ENCODE measurements around the gene MAEA. TPM values are rescaled to one million over a fixed set of nuclear protein-coding genes. Genes with fewer than 3 reads are reported as not detected.

MAEA gene
- total RNA-seq, 2 experiments from 2014 or later: 61.5 to 63.2 TPM

DNA sequence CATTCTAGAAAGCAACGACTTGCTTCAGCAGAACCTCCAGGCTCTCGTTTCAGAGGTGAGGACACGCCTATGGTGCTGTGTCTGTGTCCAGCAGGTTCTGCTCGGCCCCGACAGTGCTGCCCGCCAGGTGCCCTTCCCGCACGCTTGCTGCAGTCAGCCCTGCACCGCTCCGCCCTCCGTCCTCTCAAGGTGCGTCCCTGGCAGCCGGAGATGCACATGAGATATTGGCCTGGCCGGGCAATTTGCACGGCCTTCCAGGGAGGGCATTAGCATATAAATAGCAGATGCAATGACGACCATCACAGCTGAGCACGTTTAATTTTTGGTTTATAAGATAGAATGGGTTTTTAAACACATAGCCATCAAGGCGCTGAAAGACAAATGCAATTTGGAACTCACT, 71.7 kb downstream of the MAEA start:
- ChIA-PET CTCF (no interaction called here), POLR2A (no interaction called here)
- ATAC-seq (ENCODE audit: poor library complexity) (no peak), DNase-seq (no peak)
- no peak overlapping the region for H3K4me3 ChIP-seq (ENCODE audit: low read length)
- peaks cover 27% of the 10 kb centered on the region for H3K36me3 ChIP-seq (ENCODE audit: insufficient read depth, low read length)
- H3K9me3 ChIP-seq (ENCODE audit: control insufficient read depth in 1 of 2, insufficient read depth in 1 of 2, low read length in 2 of 2): no peaks in the 10 kb centered on the region
- H3K4me1 ChIP-seq (ENCODE audit: insufficient read depth, low read length): no peaks in the 10 kb centered on the region
- TF ChIP-seq, protein P1, sequence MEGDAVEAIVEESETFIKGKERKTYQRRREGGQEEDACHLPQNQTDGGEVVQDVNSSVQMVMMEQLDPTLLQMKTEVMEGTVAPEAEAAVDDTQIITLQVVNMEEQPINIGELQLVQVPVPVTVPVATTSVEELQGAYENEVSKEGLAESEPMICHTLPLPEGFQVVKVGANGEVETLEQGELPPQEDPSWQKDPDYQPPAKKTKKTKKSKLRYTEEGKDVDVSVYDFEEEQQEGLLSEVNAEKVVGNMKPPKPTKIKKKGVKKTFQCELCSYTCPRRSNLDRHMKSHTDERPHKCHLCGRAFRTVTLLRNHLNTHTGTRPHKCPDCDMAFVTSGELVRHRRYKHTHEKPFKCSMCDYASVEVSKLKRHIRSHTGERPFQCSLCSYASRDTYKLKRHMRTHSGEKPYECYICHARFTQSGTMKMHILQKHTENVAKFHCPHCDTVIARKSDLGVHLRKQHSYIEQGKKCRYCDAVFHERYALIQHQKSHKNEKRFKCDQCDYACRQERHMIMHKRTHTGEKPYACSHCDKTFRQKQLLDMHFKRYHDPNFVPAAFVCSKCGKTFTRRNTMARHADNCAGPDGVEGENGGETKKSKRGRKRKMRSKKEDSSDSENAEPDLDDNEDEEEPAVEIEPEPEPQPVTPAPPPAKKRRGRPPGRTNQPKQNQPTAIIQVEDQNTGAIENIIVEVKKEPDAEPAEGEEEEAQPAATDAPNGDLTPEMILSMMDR (IDR thresholded peaks at IDR 0.05): no peak
- H3K36me3 Mint-ChIP-seq (ENCODE audit: low read depth): peaks cover 12% of the 10 kb centered on the region
- no peak overlapping the region for H3K4me3 Mint-ChIP-seq
- no peaks in the 10 kb centered on the region for H3K27me3 Mint-ChIP-seq
- H3K27me3 ChIP-seq (ENCODE audit: control insufficient read depth in 1 of 2, insufficient read depth in 2 of 2, low read length in 2 of 2): no peaks in the 10 kb centered on the region
- no peak overlapping the region for H3K27ac ChIP-seq (ENCODE audit: low read depth in 1 of 2, low read length in 2 of 2)
- no peak overlapping the region for H3K27ac Mint-ChIP-seq
- intact Hi-C loops (cut with DNase I, micrococcal nuclease): no loop called here
- H3K4me1 Mint-ChIP-seq (ENCODE audit: low read depth): no peaks in the 10 kb centered on the region
- no peaks in the 10 kb centered on the region for H3K9me3 Mint-ChIP-seq

DNA sequence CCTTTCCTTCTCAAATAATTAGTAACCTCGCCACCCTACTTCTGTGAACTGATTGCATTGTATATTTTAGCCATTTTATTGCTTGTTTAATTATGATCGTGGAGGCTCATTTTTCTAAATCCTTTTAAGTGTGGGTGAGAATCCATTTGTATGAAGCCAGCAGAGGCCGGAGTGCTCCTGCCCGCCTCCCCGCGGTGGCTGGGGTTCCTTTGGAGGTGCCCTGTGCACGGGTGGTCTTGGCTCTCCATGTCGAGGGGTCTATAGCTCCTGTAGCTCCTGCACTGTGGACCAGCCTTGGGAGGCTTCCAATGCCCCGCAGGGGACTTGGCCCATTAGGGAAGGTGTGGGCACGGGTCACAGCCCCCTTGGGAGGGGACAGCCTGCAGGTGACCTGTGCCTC, 72.4 kb downstream of the MAEA start:
- intact Hi-C loops (cut with DNase I, micrococcal nuclease): no loop called here

DNA sequence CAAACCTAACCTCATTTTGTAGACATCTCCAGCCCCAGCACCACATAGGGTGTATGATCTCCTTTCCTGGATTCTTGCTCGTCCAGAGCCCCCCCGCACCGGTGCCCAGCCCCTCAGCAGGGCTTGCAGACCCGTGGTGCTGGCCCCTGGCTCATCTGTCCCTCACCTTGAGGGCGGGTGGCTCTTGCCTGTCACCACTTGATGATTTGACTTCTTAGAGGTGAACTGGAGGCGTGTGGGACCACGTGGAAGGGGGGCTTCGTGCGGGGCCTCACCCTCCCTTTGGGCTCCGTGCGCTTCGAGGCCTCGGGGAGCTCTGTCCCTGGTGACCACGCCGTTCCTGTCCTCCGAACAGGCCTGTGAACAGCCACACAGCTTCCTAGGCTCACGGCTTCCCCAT, 72.8 kb downstream of the MAEA start:
- ChIA-PET POLR2A (no interaction called here), CTCF (interaction anchor here (0.6 kb wide), 1 partner anchor 546 kb away, joined by 5 read pairs; no protein-coding TSS in a partner anchor)
- DNase-seq (no peak), ATAC-seq (ENCODE audit: poor library complexity) (no peak)
- intact Hi-C loops (cut with DNase I, micrococcal nuclease): no loop called here
- no peaks in the 10 kb centered on the region for H3K27me3 ChIP-seq (ENCODE audit: control insufficient read depth in 1 of 2, insufficient read depth in 2 of 2, low read length in 2 of 2)
- no peaks in the 10 kb centered on the region for H3K4me1 ChIP-seq (ENCODE audit: insufficient read depth, low read length)
- H3K9me3 Mint-ChIP-seq: no peaks in the 10 kb centered on the region
- no peaks in the 10 kb centered on the region for H3K27me3 Mint-ChIP-seq
- TF ChIP-seq, protein P1 (IDR thresholded peaks at IDR 0.05): no peak
- H3K36me3 ChIP-seq (ENCODE audit: insufficient read depth, low read length): peaks cover 32% of the 10 kb centered on the region
- H3K9me3 ChIP-seq (ENCODE audit: control insufficient read depth in 1 of 2, insufficient read depth in 1 of 2, low read length in 2 of 2): no peaks in the 10 kb centered on the region
- H3K4me3 ChIP-seq (ENCODE audit: low read length): no peak overlapping the region
- H3K27ac ChIP-seq (ENCODE audit: low read depth in 1 of 2, low read length in 2 of 2): no peak overlapping the region
- no peak overlapping the region for H3K27ac Mint-ChIP-seq
- no peaks in the 10 kb centered on the region for H3K4me1 Mint-ChIP-seq (ENCODE audit: low read depth)
- peaks cover 11% of the 10 kb centered on the region for H3K36me3 Mint-ChIP-seq (ENCODE audit: low read depth)
- no peak overlapping the region for H3K4me3 Mint-ChIP-seq

More for the DNA sequence above, 72.4 kb downstream of the MAEA start:
- Histone ChIP-seq H3K9me3 (ENCODE audit: control insufficient read depth in 1 of 2, insufficient read depth in 1 of 2, low read length in 2 of 2) (no peaks in the 10 kb centered on the region), H3K27me3 (ENCODE audit: control insufficient read depth in 1 of 2, insufficient read depth in 2 of 2, low read length in 2 of 2) (no peaks in the 10 kb centered on the region), H3K4me1 (ENCODE audit: insufficient read depth, low read length) (no peaks in the 10 kb centered on the region), H3K27ac (ENCODE audit: low read depth in 1 of 2, low read length in 2 of 2) (no peak overlapping the region), H3K4me3 (ENCODE audit: low read length) (no peak overlapping the region), H3K36me3 (ENCODE audit: insufficient read depth, low read length) (peaks cover 33% of the 10 kb centered on the region)
- Mint-ChIP-seq H3K4me3 (no peak overlapping the region), H3K36me3 (ENCODE audit: low read depth) (peaks cover 11% of the 10 kb centered on the region), H3K27me3 (no peaks in the 10 kb centered on the region), H3K27ac (no peak overlapping the region), H3K9me3 (no peaks in the 10 kb centered on the region), H3K4me1 (ENCODE audit: low read depth) (no peaks in the 10 kb centered on the region)
- ChIA-PET CTCF (no interaction called here), POLR2A (no interaction called here)
- DNase-seq (no peak), ATAC-seq (ENCODE audit: poor library complexity) (no peak)
- TF ChIP-seq, protein P1 (IDR thresholded peaks at IDR 0.05): no peak
